HG03039 (cell line): ENCODE results near the gene ADISSP.

ENCODE experiments used
- ATAC-seq: cut with Tn5 transposase; IDR thresholded peaks from one replicate; pipeline ENCODE4 v1.9.1; 2021; ENCODE audit warnings: mild to moderate bottlenecking, moderate library complexity; ENCODE audit not compliant: unreplicated experiment

Gene ADISSP

DNA sequence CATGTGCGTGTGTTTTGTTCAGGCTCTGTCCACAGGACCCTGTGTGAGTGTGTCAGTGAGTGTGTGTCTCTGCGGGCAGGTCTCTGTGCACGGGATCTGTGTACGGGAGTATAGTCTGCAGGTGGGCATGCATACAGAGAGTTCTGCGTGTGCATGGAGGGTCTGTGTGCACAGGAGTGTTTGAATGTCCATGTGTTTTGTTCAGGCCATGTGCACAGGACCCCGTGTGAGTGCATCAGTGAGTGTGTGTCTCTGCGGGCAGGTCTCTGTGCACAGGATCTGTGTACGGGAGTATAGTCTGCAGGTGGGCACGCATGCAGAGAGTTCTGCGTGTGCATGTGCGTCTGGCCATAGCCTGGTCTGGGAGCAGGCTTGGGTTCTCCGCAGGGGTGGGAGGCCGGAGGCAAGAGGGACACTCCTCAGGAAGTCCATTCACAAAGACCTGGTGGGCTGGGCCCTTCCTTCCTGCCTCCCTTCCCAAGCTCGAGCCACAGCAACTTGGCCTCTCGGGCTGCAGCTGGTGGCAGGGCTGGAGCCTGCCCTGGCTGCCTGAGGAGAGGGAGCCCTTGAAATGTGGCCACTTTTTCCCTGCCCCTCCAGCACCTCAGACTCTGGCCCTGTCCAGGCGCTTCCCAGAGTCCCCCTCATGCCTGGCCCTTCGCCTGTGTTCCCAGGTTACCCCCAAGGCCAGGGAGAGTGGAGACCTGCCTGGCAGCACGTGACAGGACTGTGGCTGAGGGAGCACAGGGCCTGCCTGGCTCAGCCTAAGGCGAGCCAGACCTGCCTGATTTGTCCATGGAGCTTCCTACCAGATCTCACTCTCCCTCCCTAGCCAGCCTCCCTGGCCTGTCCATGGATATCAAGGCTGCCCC is 28.3 kb downstream of the ADISSP start:
- ATAC-seq: no peak

DNA sequence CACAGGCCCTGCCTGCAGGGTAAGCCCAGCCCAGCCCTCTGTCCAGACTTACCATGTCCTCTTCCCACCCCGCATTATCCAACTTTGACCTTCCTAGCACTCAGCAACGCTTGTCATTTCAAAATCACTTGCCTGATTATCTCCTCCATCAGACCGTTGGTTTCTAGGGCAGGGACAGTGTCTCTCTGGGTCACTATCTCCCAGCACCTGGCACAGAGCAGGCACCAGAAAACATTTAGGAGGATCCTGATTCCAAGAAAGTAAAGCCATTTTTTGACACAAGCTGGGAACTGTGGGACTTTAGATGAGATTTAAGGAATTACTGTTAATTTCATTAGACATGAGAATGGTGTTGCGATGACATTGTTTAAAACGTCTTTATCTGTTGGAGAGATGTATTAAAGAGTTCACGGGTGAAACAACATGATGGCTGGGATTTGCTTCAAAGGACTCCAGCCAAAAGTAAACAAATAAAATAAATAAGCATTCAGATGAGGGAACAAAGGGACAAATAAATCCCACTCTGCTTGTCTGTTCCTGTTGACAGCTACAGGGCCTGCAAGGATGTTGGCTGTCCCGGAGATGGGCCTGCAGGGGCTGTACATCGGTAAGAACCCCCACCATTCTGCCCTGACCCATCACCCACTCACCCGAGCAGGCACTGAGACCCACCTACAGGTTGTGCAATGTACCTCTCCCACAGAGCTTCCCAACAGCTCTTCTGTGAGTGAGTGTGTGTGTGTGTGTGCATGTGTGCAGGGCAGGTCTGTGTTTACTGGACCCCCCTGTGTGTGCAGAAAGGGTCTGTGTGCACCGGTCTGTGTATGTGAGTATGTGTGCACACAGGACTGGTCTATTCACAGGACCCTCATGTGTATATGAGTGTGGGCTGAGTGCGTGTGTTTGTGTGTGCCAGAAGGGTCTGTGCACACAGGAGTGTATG is 29.2 kb downstream of the ADISSP start:
- ATAC-seq: no peak

DNA sequence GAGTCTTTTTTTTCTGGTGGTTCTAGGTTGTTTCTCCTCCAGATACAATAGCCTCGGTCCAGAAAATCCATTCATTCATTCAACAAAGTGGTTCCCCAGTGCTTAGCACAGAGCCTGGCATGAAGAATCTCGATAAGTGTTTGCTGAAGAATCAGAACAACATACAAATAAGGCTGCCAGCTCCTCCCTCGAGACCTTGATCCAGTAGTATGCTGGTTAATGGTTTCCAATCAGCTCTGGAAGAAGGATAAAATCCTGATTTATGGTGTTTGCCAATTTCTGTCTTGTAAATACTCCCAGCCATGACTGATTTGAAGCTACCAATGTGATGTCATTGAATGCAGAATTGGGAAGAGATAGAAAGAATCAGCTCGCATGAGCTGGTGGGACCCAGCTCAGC is 31.8 kb downstream of the ADISSP start:
- no peak for ATAC-seq

DNA sequence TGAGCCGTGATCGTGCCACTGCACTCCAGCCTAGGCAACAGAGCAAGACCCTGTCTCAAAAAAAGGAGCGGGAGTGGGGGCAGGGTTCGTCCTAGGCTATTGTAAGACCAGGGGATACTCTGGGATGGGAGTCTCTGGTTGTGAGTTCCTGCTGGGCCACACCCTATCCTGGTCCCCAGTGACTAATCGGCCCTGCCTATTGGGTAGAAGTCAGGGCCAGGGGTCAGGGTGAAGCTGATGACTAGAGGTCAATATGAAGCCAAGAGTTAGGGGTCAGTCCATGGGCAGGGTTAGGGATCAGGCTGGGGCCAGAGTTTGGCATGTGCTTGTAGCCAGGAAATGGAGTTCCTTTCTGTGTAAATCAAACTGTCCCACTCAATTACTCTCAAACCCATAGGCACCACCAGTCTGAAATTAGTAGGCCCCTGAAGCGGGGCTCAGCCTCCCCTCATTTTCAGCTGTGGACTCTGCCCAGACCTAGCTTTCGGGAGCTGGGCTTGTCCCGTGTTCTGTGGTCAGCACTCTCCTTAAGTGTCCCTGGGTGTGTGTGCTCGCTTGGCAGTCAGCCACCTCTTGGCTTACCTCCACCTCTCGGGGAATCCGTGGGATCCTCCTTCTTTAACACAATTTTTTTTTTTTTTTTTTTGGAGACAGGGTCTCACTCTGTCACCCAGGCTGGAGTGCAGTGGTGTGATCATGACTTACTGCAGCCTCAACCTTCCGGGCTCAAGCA is 33.3 kb downstream of the ADISSP start:
- no peak for ATAC-seq

DNA sequence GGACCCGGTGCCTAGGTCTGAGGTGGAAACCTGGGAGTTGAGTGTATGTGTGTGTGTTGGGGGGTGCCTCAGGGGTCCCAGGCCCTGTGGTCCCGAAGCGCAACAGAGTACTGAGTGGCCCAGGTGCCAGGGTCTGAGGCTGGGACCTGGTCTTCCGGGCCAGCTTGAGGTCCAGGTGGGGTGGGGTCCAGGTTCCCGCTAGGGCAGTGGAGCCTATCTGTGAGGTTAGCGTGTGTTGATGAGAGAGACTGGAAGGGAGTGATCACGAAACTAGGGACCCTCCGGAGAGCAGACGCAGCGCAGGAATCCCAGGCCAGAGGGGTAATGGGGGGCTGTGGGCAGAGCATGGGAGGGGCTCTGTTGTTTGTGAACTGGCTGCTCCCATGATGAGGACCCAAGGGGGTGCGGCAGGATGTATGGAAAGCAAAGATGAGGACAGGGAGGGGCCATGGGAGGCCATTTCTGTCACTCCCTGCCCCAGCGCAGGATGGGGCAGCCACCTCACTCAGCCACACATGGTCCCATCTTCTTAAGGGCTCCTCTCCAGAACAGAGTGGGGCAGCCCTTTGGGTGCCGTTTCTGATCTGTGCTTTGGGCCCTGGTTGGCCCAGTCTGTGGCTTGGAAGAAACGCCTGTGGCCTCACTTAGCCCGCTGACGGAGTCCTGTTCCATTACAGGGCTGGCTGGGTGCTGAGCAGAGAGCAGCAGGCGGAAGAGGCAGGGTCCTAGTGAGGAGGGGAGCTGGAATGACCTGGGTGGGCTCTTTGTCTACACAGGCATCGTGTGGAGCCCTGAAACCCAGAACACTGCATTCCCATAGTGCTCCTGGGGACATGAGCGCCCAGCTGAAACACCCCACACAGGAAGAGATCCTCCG is 34.2 kb downstream of the ADISSP start:
- ATAC-seq: no peak

DNA sequence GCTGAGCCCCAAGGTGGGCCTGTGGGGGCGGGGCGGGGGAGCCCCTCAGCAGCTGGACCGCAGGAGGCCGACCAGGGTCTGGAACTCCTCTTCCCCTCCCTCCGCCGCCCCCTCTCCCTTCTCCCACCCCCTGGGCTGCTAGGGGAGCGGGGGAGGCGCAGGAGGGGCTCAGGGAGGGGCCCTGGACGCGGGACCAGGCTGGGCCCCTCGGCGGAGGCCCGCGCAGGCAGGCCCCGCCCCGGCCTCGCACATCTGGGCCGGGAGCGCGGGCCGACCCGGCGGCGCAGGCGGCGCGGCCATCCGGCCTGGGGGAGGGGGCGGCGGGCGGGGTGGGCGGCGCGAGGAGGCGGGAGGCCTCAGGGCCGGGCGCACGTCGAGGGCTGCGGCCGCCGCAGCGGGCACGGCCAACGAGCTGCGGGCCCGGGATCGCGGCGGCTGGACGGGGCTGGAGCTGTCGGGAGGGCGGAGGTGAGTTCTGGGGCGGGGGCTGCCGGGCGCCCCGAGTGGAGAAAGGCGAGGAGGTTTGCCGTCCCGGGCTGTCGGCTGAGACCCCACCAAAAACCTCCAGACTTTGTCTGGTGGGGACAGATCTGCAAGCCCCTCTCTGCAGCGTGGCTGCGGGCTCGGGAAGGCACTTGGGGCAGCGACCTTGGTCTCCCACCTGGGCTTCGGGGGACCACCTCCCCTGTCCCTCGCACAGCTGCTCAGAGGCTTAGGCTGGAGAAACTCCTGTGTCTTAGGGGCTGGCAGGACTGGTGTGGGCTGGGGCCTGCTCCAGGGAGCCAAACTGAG is 35.0 kb downstream of the ADISSP start, which contains the start of gene HSPA12B:
Gene HSPA12B, plus strand, starts transcription at position 359 of the 792 bp plus-strand sequence. CDS start 5,990 bp downstream, outside the sequence.
- ATAC-seq: no peak

DNA sequence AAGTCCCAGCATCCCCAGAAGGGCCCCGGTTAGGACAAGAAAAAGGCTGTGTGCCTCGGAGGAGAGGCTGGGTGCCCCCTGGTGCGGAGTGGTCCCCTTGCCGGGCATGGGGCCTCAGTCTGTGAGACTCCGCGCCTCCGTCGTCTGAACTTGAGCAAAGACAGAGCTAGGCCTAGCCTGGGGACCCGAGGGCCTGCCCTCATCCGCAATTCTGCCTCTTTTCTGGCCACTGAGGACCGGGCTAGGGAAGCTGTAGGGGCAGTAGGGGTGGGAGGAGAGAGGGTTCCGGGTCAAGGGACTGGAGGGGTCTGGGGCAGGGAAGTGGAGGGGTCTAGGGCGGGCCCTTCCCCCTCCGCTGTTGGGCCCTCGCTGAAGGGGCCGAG is 35.6 kb downstream of the ADISSP start:
- ATAC-seq: no peak

DNA sequence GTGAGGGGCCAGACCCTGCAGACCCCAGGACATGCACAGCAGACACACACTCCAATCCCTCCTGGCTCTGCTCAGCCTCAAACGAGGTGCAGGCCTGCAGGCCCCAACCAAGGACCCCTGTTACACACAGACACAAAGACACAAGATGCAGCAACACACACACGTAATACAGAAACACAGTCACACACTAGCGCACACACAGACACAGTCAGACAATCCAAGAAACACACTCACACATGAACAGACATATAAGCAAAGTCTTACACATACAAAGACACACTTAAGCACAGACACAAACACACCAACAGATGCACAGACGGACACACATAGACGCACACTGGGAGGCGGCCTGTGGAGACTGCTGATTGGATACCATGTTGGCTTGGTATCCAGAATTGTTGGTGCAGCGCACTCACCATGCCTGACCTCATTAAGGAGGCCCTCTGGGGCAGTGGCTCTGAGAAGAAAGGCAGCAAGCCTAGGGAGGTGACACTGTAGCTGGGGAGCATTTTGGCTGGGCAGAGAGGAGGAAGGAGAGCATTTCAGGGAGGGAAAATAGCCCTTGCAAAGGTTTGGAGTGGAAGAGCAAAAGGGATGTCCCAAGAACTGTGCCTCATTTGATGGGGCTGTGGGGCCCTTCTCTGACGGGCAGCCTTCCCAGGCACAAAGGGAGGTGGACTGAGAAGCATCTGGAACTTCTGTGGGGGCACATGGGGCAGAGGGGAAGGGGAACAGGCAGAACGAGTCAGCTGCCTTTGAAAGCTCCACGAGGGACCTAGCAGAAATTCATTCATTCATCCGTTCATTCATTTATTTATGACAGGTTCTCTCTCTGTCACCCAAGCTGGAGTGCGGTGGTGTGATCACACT is 36.5 kb downstream of the ADISSP start:
- no peak for ATAC-seq

DNA sequence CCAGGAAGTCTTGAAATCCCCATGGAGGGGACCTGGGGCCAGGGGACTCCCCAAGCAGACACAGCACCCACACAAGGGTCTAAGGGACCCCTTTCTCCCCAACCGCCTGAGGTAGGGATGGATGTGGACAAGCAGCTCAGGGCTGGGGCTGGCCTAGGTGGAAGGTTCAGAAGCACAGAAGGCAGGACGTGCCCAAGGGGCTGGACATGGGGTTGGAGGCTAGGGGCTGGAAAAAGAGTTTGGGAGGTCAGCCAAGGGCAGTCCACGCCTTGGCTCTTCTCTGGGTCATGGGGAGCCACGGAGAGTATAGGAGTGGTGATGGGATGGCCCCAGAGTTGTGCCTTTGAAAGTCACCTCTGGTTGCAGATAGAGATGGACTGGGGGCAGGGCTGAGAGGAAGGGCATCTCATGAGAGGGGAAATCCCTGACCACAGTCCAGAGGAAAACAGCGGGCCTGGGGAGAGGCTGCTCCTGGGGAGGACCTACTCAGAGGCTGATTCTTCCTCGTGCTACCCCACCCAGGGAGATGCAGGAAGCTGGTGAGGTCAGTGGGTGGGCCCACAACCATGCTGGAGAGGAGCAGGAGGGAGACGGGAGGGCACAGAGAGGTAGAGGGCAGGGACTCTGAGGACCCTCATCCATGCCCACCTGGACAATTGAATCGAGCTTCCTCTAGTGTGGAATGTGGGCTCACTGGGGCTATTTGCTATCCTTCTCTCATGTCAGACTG is 37.6 kb downstream of the ADISSP start:
- no peak for ATAC-seq

DNA sequence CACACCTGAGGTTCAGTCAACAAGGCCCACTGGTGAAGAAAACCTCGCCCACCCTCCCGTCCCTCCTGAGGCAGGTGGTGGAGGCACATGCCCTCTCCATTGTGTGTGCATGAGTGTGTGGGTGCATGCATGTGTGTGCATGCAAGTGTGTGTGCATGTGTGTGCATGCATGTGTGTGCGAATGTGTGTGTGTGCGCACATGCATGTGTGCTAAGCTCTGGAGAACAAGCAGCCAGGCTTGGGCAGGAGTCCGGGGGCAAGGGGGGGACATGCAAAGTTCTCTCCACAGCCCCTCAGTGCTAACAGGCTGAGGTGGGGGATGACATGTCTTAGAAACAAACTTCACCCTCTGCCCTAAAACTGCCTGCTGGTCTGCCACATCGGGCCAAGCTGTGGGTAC is 38.2 kb downstream of the ADISSP start:
- no peak for ATAC-seq

DNA sequence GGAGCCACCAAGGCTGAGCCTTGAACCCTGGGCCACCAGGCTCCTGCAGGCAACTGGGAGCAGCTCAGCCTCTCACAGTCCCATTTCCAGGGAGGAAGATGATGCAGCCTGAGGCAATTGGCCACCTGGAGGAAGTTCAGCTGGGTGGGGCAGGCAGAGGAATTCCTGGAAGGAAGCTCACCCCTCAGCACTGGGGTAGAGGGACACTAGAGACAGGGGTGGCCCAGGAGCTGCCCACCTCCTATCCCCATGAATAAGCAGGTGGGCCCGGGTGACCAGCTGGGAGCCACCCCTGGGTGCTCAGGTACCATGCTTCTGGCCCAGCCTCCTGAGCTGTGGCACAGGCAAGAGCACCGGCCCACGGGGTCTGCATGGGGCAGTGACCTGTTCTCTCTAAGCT is 38.7 kb downstream of the ADISSP start:
- ATAC-seq: no peak

DNA sequence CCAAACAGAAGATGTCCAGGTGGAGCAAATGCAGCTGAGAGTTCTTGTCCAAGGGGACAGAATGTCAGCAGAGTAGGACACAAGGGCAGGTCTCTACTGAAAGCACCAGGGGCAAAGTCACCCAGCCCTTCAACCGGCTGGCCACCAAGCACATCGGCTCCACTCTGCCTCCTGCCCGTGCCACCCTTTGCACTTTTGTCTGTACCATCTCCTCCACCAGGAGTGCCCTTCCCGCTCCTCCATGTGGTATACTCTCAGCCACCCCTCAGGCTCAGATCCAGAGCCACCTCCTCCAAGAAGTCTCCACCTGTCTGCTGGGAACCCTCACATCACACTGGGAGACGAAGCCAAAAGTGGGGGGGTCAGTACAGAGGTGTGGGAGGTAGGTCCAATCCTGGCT is 39.2 kb downstream of the ADISSP start:
- ATAC-seq: no peak

DNA sequence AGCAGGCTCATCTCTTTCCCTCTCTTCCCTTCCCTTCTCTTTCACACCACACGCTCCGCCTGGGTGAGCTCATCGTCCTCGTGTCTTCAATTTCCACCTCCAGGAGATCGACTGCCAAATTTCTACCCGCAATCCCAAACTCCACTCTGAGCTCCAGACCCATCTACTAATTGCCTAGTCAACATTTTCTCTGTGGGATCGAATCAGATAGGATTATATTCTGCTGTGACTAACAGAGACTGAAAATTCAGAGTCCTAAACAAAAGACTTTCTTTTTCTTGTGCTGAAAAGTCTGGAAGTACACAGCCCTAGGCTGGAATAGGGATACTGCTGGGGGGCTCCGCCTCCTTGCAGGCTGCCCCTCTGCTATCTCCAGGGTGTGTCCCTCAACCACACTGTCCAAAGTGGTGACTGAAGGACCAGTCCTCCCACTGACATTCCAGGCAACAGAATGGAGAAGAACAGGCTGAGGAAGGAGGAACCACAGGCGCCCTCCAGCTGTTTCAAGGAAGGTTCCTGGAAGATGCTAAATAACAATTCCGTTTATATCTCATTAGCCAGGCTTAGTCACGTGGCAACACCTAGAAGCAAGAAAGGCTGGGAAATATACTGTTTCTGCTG is 40.0 kb downstream of the ADISSP start:
- ATAC-seq: no peak

DNA sequence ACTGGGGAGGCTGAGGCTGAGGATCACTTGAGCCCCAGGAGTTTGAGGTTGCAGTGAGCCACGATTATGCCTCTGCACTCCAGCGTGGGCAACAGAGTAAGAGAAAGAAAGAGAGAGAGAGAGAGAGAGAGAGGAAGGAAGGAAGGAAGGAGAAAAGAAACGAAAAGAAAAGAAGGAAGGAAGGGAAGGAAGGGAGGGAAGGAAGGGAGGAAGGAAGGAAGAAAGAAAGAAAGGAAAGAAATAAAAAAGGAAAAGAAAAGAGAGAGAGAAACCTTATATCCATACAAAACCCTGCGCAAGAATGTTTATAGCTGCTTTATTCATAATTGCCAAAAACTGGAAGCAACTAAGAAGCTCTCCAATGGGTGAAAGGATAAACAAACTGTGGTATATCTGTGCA is 43.2 kb downstream of the ADISSP start:
- ATAC-seq: no peak

DNA sequence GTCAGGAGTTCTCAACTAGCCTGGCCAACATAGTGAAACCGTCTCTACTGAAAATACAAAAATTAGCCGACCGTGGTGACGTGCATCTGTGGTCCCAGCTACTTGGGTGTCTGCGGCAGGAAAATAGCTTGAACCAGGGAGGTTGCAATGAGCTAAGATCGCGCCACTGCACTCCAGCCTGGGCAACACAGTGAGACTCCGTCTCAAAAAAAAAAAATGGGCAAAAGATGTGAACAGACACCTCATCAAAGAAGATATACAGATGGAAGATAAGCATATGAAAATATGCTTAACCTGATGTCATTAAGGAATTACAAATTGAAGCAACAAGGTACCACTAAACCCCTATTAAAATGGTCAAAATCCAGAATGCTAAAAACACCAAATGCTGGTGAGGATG is 44.3 kb downstream of the ADISSP start:
- no peak for ATAC-seq

DNA sequence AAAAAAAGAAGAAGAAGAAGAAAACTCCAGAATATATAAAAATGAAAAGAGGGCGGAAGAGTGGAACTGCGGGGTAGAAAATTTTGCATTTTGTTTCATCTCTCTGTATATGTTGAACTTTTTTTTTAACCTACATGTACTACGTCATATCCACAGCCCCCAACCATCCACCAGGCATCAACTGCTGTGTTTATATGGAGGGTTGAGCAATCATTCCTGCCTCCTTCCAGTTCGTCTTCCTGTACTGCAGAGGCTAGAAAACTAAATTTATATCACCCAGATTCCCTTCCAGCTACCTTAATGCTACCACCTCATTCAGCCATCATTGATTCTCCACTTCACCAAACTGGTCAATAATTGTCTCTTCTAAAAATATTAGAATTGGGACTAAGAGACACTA is 45.6 kb downstream of the ADISSP start:
- no peak for ATAC-seq

DNA sequence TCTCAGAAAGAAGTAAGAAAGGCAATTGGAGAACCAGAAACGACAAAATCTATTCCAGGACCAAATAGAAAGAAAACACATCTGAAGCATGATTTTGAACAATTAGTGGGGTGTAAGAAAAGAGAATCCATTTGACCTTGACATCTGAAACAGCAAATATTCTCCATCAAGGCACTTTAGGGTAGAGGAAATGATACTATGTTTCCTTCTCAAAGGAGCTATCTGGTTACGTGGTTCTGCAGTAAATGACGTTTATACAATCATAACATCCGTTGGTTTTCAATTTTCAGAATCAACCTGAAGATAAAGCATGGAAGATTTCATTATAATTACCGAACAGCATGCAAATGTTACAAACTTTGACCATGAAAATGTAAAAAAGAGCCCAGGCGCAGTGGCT is 46.9 kb downstream of the ADISSP start:
- ATAC-seq: no peak
